HG03060 (cell line): Measurements from ENCODE around the gene UTS2R.

Experiments
- ATAC-seq: cut with Tn5 transposase; IDR thresholded peaks from one replicate; pipeline ENCODE4 v1.9.1; 2021; ENCODE audit warnings: low read depth, moderate number of reproducible peaks; ENCODE audit not compliant: unreplicated experiment

UTS2R gene

GRCh38 chr17:82386881-82387704 lies 15.5 kb downstream of the UTS2R start:
- ATAC-seq, result no peak

- no peak for ATAC-seq
These were observed 16.1 kb downstream of the UTS2R start for GRCh38 chr17:82387705-82388106.

DNA sequence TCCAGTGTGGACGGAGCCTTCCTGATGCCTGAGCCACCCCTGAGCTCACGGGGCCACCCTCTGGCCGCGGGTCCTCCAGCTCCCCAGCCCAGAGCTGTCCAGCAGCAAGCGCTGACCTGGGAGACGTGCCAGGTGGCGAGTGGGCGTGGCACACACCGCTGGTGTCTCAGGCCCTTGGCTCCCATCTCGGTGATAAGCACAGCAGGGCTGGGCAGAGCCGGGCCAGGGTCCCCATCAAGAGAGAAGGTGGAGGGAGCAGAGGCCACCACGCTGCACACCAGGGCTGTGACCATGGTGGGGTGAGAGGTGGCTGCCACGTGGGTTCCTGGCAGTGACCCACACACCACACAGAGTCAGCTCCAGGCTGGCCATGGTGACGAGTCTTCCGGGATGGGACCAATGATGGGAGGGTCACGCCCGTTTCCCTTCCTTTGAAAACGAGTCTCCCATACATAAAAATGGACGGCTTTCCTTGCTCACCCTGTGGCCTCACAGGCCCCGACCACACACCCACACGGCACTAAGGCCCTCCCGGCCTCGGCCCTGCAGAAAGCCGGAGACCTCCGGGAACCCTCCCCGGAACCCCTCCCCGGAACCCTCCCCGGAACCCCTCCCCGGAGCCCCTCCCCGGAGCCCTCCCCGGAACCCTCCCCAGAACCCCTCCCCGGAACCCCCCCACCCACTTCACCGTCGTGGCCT lies 16.8 kb downstream of the UTS2R start:
- ATAC-seq, result no peak

- ATAC-seq, result no peak
These were observed 17.3 kb downstream of the UTS2R start for GRCh38 chr17:82388922-82389283.

DNA sequence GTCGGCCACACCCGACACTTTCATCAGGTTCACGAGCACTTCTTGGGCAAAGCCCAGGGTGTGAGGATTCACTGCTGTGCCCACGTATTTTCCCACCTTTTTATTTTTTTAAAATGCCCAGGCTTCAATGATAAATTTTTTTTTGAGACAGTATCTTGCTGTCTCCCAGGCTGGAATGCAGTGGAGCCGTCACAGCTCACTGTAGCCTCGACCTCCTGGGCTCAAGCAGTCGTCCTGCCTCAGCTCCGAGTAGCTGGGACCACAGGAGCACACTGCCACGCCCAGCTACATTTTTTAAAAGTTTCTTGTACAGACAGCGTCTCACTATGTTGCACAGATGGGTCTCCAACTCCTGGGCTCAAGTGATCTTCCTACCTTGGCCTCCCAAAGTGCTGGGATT lies 17.8 kb downstream of the UTS2R start:
- ATAC-seq, result no peak

DNA sequence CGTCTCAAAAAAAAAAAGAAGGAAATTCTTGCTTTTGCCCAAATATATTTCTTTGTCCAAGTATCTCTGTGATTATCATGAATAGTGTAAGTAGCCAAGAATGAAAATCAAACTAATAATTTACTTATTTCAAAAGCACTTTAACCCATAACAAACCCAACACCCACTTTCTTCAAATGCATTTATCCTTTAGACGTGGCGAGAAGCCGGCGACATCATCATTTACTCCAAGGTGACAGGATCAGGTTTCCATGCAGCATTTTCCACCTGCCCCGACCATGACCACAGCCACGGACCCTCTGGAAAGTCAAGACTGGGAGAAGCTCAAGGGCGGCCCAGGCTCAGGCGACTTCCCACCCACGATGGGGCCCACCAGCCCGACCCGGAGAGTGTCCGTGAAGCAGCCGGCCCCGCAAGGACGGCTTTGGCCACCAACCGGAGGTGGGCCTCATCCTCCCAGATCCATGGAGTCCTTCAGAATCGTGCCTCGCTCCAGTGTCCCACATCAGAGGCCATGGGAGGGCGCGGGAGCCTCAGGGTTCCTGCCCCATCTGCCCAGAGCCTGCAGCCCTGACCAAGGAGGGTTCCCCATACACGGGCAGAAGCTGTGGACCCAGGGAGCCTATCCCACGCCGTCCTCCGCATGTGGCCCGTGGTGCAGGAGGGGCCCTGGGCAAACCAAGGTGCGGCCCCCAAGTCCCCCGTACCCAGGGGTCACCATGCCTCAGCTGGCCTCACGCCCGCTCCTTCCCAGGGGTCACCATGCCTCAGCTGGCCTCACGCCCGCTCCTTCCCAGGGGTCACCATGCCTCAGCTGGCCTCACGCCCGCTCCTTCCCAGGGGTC lies 18.7 kb downstream of the UTS2R start:
- ATAC-seq, result no peak

DNA sequence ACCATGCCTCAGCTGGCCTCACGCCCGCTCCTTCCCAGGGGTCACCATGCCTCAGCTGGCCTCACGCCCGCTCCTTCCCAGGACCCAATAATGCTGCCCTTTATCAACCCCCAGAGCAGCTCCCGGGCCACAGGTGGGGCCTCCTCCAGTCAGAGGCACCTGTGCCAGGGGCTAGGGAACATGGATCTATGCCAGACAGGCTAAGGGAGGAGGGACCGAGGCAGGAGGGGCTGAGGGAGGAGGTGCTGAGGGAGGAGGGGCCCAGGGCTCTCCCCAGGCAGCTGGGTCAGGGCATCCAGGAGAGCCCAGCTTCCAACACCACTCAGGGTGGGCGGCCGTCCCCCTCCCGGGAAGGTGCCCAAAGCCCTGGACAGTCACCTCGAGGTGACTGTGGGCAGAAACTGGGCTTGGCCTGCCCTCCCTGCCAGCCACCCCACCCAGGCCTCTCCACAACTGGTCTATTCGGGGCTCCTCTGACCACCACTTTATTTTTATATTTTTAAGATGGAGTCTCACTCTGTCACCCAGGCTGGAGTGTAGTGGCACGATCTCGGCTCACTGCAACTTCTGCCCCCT lies 19.4 kb downstream of the UTS2R start:
- no peak for ATAC-seq

DNA sequence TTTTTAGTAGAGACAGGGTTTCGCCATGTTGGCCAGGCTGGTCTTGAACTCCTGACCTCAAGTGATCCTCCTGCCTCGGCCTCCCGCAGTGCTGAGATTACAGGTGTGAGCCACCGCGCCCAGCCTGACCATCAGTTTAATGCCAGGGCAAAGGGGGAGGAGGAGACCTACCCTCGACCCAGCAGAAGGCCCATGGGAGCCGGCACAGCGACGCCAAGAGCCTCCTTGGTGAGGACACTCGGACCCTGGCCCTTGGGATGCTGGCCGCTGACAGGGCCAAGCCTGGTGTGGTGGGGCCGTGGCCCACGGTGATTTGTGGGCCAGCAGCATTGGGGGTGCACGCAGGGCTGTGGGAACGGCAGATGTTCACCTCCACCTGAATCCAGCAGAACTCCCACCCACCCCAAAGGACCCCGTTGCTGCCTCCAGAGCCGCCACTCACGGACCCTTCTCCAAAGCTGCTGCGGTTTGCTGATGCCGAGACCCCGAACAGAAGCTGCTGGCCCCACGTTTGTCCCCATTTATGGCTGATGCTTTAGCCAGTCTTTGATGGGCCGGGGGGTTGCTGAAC lies 20.0 kb downstream of the UTS2R start:
- no peak for ATAC-seq

- ATAC-seq, result no peak
These were observed 20.8 kb downstream of the UTS2R start for GRCh38 chr17:82392209-82392920.

GRCh38 chr17:82392941-82393340 lies 21.4 kb downstream of the UTS2R start:
- no peak for ATAC-seq

DNA sequence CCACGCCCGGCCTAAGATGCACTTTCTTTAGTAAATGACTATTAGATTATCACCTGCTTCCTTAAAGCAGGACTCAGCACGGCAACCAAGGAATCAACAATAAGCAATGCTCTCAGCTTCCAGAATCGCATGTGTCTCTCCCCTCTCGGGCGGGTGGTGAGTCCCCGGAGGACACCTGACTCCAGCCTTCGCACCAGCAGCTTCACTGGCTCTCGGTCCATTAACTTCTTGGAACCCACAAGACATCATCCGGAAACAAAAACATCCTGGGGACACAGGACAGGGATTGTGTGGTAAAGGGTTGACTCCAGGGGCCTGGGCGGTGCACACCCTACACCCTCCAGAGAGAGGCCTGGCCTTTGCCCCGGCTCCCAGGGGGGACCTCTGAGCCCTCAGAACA lies 22.7 kb downstream of the UTS2R start:
- ATAC-seq, result no peak

- ATAC-seq, result no peak
These were observed 25.3 kb downstream of the UTS2R start for GRCh38 chr17:82396601-82397435.

DNA sequence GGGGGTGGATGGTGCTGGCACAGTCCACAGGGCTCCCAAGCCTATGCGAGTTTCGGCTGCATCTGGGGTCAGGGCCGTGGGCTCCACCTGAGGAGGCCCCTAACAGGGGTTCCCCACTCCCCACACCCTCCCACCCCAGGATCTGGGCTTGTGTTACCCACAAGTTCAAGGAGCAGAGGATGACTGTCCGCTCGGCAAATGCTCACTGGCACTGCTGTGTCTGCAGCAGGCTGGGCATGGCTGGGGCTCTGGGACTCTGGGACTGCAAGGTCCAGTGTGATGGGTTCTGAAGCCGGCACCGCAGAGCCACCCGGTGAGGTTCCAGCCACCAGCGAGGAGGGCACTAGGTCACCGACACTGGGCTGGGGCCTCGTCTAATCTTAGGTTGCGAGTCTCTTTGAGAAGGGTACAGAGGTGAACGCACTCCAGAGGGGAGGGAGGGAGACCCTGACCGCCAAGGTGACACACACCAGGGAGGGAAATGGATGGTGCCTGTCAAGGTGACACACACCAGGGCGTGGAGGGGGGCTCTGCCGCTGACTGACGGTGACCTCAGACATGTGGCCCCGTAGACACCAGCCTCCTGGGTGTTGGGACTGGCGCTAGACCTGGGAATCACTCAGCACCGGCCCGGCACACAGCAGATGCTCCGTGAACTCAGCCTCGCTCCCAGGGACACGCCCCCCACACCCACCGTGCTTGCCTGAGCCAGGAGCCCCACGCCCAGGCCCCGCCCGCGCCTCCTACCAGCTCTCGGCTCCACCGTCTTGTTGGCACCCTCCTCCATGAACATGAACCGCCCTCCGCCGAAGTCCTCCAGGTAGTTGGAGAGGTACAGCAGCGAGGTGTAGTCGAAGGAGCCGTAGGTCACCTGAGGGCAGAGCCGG lies 26.1 kb downstream of the UTS2R start:
- ATAC-seq, result no peak

- no peak for ATAC-seq
These were observed 27.5 kb downstream of the UTS2R start for GRCh38 chr17:82399041-82399441.

- no peak for ATAC-seq
These were observed 28.1 kb downstream of the UTS2R start for GRCh38 chr17:82399601-82400101.

GRCh38 chr17:82400206-82400605 lies 28.6 kb downstream of the UTS2R start:
- ATAC-seq, result no peak

GRCh38 chr17:82400830-82401229 lies 29.3 kb downstream of the UTS2R start:
- no peak for ATAC-seq

DNA sequence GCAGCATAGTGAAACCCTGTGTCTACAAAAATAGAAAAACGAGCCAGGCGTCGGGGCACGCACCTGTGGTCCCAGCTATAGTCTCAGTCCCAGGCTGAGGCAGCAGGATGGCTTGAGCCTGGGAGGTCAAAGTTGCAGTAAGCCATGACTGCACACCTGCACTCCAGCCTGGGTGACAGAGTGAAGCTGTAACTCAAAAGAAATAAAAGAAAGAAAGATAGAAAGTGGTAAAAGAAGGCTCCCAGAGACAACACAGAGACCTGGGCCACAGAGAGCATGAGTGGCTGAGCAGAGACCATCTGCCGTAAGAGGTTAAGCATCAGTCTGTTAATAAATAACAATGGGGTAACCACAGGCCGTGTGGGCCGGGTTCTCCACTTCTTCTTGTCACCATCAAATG lies 31.3 kb downstream of the UTS2R start:
- ATAC-seq, result no peak
